Progenitor cell of endocrine pancreas (in vitro differentiated cells): Measurements from ENCODE around the gene TCL1B. TPM values are rescaled to one million over a fixed set of nuclear protein-coding genes. Genes with fewer than 3 reads are reported as not detected.

Experiments
- DNase-seq: peaks from one replicate; pipeline ENCODE4 v3.0.0; 2021; ENCODE audit warnings: low spot score; ENCODE audit not compliant: unreplicated experiment
- H3K27ac Mint-ChIP-seq: 2 replicates; pipeline ENCODE4 v1.8.0; 2021; ENCODE audit warnings: mild to moderate bottlenecking, moderate library complexity, mixed read lengths
- H3K27me3 Mint-ChIP-seq: 2 replicates; pipeline ENCODE4 v1.8.0; 2021; ENCODE audit warnings: mixed read lengths
- H3K36me3 Mint-ChIP-seq: 2 replicates; pipeline ENCODE4 v1.8.0; 2022; ENCODE audit warnings: mixed read lengths; ENCODE audit not compliant: insufficient read depth
- H3K4me1 Mint-ChIP-seq: 2 replicates; pipeline ENCODE4 v1.8.0; 2021; ENCODE audit warnings: low read depth, mixed read lengths
- H3K4me3 Mint-ChIP-seq: 2 replicates; pipeline ENCODE4 v1.8.0; 2021; ENCODE audit warnings: low read depth, mild to moderate bottlenecking, moderate library complexity, mixed read lengths
- H3K9me3 Mint-ChIP-seq: 2 replicates; pipeline ENCODE4 v1.8.0; 2021; ENCODE audit warnings: low read depth, mixed read lengths
- CTCF ChIP-seq: fragments of 200-600 bp; sonication (generic); IDR thresholded peaks from one replicate; pipeline ENCODE4 v1.5.0; 2021; ENCODE audit warnings: antibody characterized with exemption, mild to moderate bottlenecking; ENCODE audit not compliant: unreplicated experiment
- total RNA-seq: library from RNA; stranded (reverse); gene quantifications from 2 replicates; pipeline ENCODE4 v1.2.1, GENCODE V29; 2021

TCL1B gene
- total RNA-seq, 1 donor from 2014 or later: not detected

DNA sequence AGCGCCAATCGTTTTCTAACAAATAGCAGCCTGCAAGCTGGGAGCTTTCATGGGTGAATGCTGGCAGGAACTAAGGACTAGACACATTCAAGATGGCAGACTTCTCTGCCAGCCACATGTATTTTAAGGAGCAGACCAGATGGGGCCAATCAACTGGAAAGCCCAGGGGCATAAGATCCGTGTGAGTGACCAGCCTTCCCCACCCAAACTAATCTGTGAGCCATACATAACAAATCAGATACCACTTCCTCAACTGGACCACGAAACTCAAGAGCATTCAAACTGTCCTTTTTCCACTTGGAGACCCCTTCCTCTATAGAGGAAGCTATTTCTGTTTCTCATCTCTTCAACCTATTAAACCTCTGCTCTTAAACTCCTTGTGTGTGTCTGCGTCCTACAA, 9.7 kb downstream of the TCL1B start:
- peaks cover 15% of the 10 kb centered on the region for H3K27me3 Mint-ChIP-seq
- H3K9me3 Mint-ChIP-seq: no peaks in the 10 kb centered on the region
- H3K36me3 Mint-ChIP-seq: no peaks in the 10 kb centered on the region
- DNase-seq: no peak
- no peak overlapping the region for H3K4me3 Mint-ChIP-seq
- no peak for TF ChIP-seq CTCF
- no peak overlapping the region for H3K27ac Mint-ChIP-seq
- peaks cover 3% of the 10 kb centered on the region for H3K4me1 Mint-ChIP-seq

DNA sequence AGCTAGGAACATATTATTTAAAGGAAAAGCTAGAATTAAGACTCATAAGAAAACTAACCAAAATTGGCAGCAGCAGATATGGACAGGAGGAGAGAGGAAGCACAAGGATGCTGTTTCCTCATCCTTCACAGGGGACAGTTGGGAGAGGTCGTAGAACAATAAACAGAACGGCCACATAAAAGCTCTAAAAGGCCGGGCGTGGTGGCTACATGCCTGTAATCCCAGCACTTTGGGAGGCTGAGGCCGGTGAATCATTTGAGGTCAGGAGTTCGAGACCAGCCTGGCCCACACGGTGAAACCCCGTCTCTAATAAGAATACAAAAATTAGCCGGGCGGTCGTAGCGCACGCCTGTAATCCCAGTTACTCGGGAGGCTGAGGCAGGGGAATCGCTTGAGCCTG, 10.5 kb downstream of the TCL1B start:
- no peaks in the 10 kb centered on the region for H3K9me3 Mint-ChIP-seq
- no peak overlapping the region for H3K4me3 Mint-ChIP-seq
- no peaks in the 10 kb centered on the region for H3K36me3 Mint-ChIP-seq
- no peak for TF ChIP-seq CTCF
- H3K4me1 Mint-ChIP-seq: peaks cover 3% of the 10 kb centered on the region
- H3K27me3 Mint-ChIP-seq: peaks cover 16% of the 10 kb centered on the region
- DNase-seq: no peak
- no peak overlapping the region for H3K27ac Mint-ChIP-seq

DNA sequence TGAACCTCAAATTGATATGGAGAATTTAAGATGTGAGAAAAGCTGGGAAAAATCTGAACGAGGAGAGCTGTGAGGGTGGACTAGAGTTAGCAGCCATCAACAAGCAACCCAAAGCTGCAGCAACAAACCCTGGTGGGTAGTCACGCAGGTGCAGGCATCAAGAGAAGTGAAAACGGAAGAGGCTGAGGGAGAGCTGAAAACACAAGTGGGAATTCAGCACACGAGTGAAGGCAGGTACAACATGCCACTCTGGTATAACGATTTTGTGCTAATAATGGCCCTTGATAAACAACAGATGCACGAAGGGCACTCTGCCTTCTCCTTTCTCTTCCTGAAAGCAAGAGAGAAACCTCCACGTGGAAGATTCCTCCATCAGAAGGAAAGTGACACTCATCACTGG, 11.5 kb downstream of the TCL1B start:
- Mint-ChIP-seq H3K36me3 (no peaks in the 10 kb centered on the region), H3K4me1 (peaks cover 3% of the 10 kb centered on the region), H3K9me3 (no peaks in the 10 kb centered on the region), H3K27me3 (peaks cover 18% of the 10 kb centered on the region), H3K4me3 (no peak overlapping the region), H3K27ac (no peak overlapping the region)
- no peak for TF ChIP-seq CTCF
- no peak for DNase-seq

GRCh38 chr14:95698287-95698686, 12.1 kb downstream of the TCL1B start:
- Mint-ChIP-seq H3K9me3 (no peaks in the 10 kb centered on the region), H3K4me3 (no peak overlapping the region), H3K27me3 (peaks cover 20% of the 10 kb centered on the region), H3K4me1 (peaks cover 3% of the 10 kb centered on the region), H3K36me3 (no peaks in the 10 kb centered on the region), H3K27ac (no peak overlapping the region)
- no peak for TF ChIP-seq CTCF
- no peak for DNase-seq

DNA sequence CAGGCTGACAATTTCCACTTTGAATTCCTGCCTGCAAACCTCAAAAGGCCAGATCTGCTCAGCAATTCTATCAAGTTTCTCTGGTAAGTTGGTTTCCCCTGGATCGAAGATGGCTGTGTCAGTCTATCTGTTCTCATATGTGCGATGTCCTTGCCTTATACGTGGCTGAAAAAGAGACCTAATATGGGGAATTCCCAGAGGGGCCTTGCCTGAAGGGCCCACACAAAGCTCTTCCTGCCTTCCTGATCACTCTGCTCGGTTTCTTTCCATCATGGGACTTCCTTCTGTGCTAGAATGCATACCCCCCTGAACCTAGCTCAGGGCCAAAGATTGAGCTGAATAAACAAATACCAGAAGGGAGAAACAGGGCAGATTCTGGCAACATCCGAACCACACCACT, 13.2 kb downstream of the TCL1B start:
- no peak overlapping the region for H3K4me3 Mint-ChIP-seq
- DNase-seq: no peak
- H3K36me3 Mint-ChIP-seq: no peaks in the 10 kb centered on the region
- H3K27ac Mint-ChIP-seq: no peak overlapping the region
- H3K4me1 Mint-ChIP-seq: peaks cover 3% of the 10 kb centered on the region
- peaks cover 28% of the 10 kb centered on the region for H3K27me3 Mint-ChIP-seq
- no peaks in the 10 kb centered on the region for H3K9me3 Mint-ChIP-seq
- no peak for TF ChIP-seq CTCF
